ENCODE data around the gene CALN1. TPM values are rescaled to one million over a fixed set of nuclear protein-coding genes. Genes with fewer than 3 reads are reported as not detected.

The CALN1 gene
- polyA plus RNA-seq, 1 donor (not counting 4 experiments of a cell fraction or from before 2014, with no cell fraction given) = not detected

- Histone ChIP-seq H3K4me2 (ENCODE audit: control insufficient read depth, extremely low read depth, insufficient read depth, low read depth, low read length) (no peak overlapping the region), H3K27me3 (ENCODE audit: control insufficient read depth, extremely low read depth, insufficient read depth, low read length) (no peaks in the 10 kb centered on the region), H3K9ac (ENCODE audit: control insufficient read depth, extremely low read depth, insufficient read depth, low read length) (no peak overlapping the region), H3K79me2 (ENCODE audit: control insufficient read depth, insufficient read depth, low read length) (no peaks in the 10 kb centered on the region), H3K4me1 (ENCODE audit: control insufficient read depth, extremely low read depth, insufficient read depth, low read length) (no peaks in the 10 kb centered on the region), H3K36me3 (ENCODE audit: control insufficient read depth in 2 of 2, extremely low read depth in 1 of 2, insufficient read depth in 2 of 2, low read length in 2 of 2) (no peaks in the 10 kb centered on the region), H2AFZ (ENCODE audit: control insufficient read depth, low read length) (no peak overlapping the region), H3K9me3 (ENCODE audit: control insufficient read depth, low read depth, low read length) (peaks cover 4% of the 10 kb centered on the region), H3K4me3 (ENCODE audit: control insufficient read depth in 2 of 3, extremely low read depth in 1 of 3, insufficient read depth in 2 of 3, low read depth in 1 of 3, low read length in 3 of 3) (no peak overlapping the region), H4K20me1 (ENCODE audit: control insufficient read depth, extremely low read depth, insufficient read depth, low read length) (no peaks in the 10 kb centered on the region), H3K9me1 (ENCODE audit: control insufficient read depth, extremely low read depth, insufficient read depth, low read length) (no peaks in the 10 kb centered on the region), H3K27ac (ENCODE audit: control insufficient read depth, insufficient read depth, low read length) (no peak overlapping the region)
- no peak for TF ChIP-seq EZH2 (IDR thresholded peaks at IDR 0.05; ENCODE audit: low read length)
- no peak for TF ChIP-seq CTCF (optimal IDR thresholded peaks at IDR 0.05 in 1 of 3, IDR thresholded peaks at IDR 0.05 in 1 of 3, conservative IDR thresholded peaks at IDR 0.05 in 1 of 3; ENCODE audit: extremely low read depth in 1 of 3, insufficient read depth in 2 of 3, low read length in 3 of 3)
- no peak for FAIRE-seq
- no peak for DNase-seq (ENCODE audit: low read depth, low spot score)
- dilution Hi-C loops (cut with MboI; ENCODE audit: extremely low pct_ligation_motif_present, low sequenced_read_pairs) = no loop called here
Measured at GRCh38 chr7:71795410-71795809, 616.7 kb downstream of the CALN1 start.

GRCh38 chr7:71793251-71793650 lies 618.9 kb downstream of the CALN1 start:
- H4K20me1 ChIP-seq (ENCODE audit: control insufficient read depth, extremely low read depth, insufficient read depth, low read length) = no peaks in the 10 kb centered on the region
- no peaks in the 10 kb centered on the region for H3K9me1 ChIP-seq (ENCODE audit: control insufficient read depth, extremely low read depth, insufficient read depth, low read length)
- no peak overlapping the region for H3K4me2 ChIP-seq (ENCODE audit: control insufficient read depth, extremely low read depth, insufficient read depth, low read depth, low read length)
- DNase-seq (ENCODE audit: low read depth, low spot score) (no peak), FAIRE-seq (no peak)
- TF ChIP-seq CTCF (optimal IDR thresholded peaks at IDR 0.05 in 1 of 3, IDR thresholded peaks at IDR 0.05 in 1 of 3, conservative IDR thresholded peaks at IDR 0.05 in 1 of 3; ENCODE audit: extremely low read depth in 1 of 3, insufficient read depth in 2 of 3, low read length in 3 of 3) (no peak), EZH2 (IDR thresholded peaks at IDR 0.05; ENCODE audit: low read length) (no peak)
- dilution Hi-C loops (cut with MboI; ENCODE audit: extremely low pct_ligation_motif_present, low sequenced_read_pairs) = no loop called here
- no peak overlapping the region for H3K9ac ChIP-seq (ENCODE audit: control insufficient read depth, extremely low read depth, insufficient read depth, low read length)
- no peaks in the 10 kb centered on the region for H3K4me1 ChIP-seq (ENCODE audit: control insufficient read depth, extremely low read depth, insufficient read depth, low read length)
- H2AFZ ChIP-seq (ENCODE audit: control insufficient read depth, low read length) = no peak overlapping the region
- H3K9me3 ChIP-seq (ENCODE audit: control insufficient read depth, low read depth, low read length) = no peaks in the 10 kb centered on the region
- no peak overlapping the region for H3K27ac ChIP-seq (ENCODE audit: control insufficient read depth, insufficient read depth, low read length)
- H3K79me2 ChIP-seq (ENCODE audit: control insufficient read depth, insufficient read depth, low read length) = no peaks in the 10 kb centered on the region
- no peaks in the 10 kb centered on the region for H3K36me3 ChIP-seq (ENCODE audit: control insufficient read depth in 2 of 2, extremely low read depth in 1 of 2, insufficient read depth in 2 of 2, low read length in 2 of 2)
- no peak overlapping the region for H3K4me3 ChIP-seq (ENCODE audit: control insufficient read depth in 2 of 3, extremely low read depth in 1 of 3, insufficient read depth in 2 of 3, low read depth in 1 of 3, low read length in 3 of 3)
- H3K27me3 ChIP-seq (ENCODE audit: control insufficient read depth, extremely low read depth, insufficient read depth, low read length) = no peaks in the 10 kb centered on the region
